GM18526 (cell line): ENCODE results near the gene FEV.

Experiments
- POLR2A ChIP-seq: IDR thresholded peaks from 3 replicates; pipeline ENCODE4 v1.6.1; 2011; ENCODE audit not compliant: insufficient read length; ENCODE audit errors: extremely low read depth

Gene FEV

GRCh38 chr2:219021591-219021990 is 36.6 kb upstream of the FEV start:
- no peak for TF ChIP-seq POLR2A

DNA sequence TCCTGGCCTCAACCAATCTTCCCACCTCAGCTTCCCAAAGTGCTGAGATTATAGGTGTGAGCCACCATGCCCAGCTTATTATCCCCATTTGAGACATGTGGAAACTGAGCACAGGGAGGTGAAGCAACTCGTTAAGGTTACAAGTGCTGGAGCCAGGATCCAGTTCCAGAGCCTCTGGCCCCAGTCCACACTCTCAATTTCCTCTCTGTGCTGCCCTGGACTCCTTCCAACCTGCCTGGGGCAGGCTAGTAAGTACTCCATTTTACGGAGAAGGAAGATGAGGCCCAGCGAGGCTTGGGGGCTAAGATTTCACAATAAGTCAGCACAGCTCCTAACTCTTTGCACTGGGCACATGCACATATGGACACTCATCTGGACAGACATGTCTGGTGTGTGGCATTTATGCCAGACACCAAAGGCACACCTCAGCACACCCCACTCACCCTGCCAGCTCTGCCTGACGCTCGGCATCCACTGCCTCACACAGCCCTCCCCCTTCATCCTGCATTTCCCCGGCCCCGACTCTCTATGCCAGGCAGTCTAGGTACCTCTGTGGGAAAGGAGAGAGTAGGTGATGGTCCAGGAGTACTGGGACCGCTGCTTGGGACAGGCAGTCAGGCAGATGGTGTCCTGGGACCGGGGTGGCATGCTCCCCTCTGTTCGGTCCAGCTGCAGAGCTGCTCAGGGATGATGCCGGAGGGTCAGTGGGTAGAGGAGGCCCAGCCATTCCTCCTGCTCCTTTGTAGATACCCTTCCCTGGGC is 35.8 kb upstream of the FEV start:
- no peak for TF ChIP-seq POLR2A

- TF ChIP-seq POLR2A, result no peak
These were observed 34.5 kb upstream of the FEV start for GRCh38 chr2:219019436-219019835.

- TF ChIP-seq POLR2A, result no peak
These were observed 33.7 kb upstream of the FEV start for GRCh38 chr2:219018726-219019125.

GRCh38 chr2:219018286-219018685 is 33.3 kb upstream of the FEV start:
- TF ChIP-seq POLR2A, result no peak

DNA sequence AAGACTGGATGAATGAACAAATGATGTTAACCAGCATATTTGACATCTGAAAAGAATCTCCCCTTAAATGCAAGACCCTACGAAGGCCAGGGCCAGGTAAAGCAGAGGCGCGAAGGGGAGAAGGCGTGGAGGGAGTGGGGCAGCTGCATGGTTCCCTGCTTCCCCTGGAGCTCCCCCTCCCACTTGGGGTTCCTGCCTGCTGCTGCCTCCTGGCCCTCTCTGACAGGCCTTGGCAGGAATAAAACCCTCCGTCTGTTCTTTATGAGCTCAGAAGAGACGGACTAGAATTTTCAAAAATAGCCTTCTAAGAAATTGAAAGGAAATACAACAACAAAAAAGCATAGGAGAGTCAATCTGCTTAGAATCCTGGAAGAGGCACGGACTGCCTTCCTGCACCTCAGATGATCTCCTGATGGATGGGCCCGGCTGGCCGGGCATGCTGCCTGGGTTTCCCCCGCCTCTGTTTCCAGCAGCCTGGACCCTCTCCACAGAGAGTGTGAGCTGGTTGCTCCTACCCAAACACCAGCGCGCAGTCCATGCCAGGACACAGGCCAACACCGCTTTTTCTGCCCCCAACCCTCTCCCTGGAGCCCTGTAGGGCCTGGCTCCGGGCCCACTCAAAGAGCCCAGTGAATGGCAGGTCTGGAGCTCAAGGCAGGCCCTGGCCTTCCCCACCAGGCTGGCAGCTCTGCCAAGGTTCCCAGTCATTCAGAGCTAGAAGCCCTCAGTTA is 32.4 kb upstream of the FEV start:
- no peak for TF ChIP-seq POLR2A

DNA sequence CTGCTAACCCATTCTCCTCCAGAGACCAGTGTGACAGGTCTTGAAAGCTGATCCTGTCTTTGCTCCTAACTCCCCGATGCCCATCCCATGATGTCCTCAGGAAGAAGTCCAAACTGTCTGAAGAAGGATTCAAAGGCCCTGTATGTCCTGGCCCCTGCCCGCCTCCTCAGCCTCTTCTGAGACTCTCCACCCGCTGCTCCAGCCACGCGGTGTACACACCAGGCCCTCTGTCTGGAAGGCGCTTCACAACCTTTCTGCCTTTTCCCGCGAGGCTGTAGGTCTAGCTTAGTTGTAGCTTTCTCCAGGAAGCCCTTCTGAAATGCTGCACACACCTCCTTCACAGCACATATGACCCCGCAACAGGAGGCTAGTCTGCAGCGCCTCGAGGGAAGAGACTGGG is 31.7 kb upstream of the FEV start:
- TF ChIP-seq POLR2A, result no peak

DNA sequence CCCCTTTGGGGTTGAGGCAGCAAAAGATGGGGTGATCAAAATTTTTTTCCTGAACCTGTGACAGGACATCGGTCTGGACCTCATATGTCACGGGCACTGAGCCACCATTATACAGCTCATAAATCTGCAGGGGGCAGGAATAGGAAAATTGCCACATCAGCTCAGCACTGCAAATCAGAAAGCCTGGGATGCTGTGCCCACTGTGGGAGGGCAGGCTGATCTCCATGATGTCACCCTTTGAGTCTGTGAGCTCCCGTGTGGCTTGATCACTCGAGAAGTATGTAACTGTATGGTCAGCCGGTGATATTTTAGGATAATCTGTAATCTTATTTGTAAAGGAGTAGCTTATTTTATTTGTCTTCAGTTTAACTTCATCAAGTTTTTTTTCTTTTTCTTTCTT is 25.9 kb upstream of the FEV start:
- no peak for TF ChIP-seq POLR2A

DNA sequence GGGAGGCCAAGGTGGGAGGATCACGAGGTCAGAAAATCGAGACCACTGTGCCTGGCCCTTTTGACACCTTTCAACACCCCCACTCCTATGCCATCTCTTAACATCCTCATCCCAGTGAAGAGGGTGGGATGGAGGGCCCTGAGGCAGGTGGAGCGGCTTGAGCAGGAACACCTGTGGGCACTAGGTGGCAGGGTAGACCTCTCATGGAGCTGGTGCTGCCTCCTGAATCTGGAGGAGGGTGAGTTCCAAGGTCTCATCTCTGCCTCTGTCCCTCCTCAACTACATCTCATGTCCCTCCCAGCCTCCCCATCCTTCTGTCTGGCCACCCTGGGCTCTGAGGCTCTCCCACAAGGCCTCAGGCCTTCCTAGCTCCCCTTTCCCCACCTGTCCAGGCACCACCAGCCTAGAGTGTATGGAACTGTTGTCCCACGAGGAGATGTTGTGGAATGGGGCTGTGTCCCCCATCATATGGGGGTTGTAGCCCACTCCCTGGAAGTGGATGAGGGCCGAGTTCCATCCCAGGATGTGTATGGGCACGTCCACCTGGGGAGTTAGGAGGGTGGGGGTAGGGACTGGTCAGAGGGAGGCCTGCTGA is 25.3 kb upstream of the FEV start:
- TF ChIP-seq POLR2A, result no peak

DNA sequence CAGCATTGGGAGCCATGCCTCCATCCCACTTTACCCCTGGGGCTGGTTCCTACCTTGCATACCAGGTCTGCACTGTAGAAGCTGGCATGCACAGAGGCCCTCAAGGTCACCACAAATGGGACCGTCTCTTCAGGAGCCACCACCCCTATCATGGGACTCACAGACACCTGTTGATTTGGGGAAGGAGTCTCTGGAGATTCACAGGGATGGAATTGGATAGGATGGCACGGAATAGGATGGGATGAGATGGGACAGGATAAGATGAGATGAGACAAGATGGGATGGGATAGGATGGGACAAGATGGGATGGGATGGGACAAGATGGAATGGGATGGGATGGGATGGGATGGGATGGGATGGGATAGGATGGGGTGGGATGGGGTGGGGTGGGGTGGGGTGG is 24.3 kb upstream of the FEV start:
- no peak for TF ChIP-seq POLR2A

GRCh38 chr2:219003979-219004378 is 19.0 kb upstream of the FEV start:
- TF ChIP-seq POLR2A, result no peak

GRCh38 chr2:219003267-219003634 is 18.3 kb upstream of the FEV start:
- TF ChIP-seq POLR2A, result no peak

GRCh38 chr2:219002395-219003266 is 17.6 kb upstream of the FEV start:
- no peak for TF ChIP-seq POLR2A

GRCh38 chr2:219001577-219002394 is 16.8 kb upstream of the FEV start:
- no peak for TF ChIP-seq POLR2A
